ENCODE measurements around the gene AGBL4. TPM values are rescaled to one million over a fixed set of nuclear protein-coding genes. Genes with fewer than 3 reads are reported as not detected.

AGBL4 gene
- total and polyA plus RNA-seq, 10 donors = 0.05 to 1.8 (median 0.32) TPM; not detected in 1

- Histone ChIP-seq H3K4me3 (no peak overlapping the region), H3K27me3 (replicated peaks in 1 of 7) (peaks cover 0 to 5% (median 0%) of the 10 kb centered on the region in 7 donors), H3K9me3 (peaks cover 0 to 2% (median 0%) of the 10 kb centered on the region in 8 donors), H3K4me1 (peaks cover 0 to 9% (median 4%) of the 10 kb centered on the region in 6 donors), H3K36me3 (no peaks in the 10 kb centered on the region), H3K27ac (peak overlapping the region in 7 of 8 donors; percentile 10 to 76 (median 65))
- 62 to 74% (median 68%) methylated on average over 7 of the region's 7 CpGs for WGBS, 5 donors
- DNase-seq = no peak
- intact Hi-C loops (cut with DNase I; ENCODE audit: low total_unique reads) = no loop called here
- TF ChIP-seq POLR2A (IDR thresholded peaks at IDR 0.05) (no peak), POLR2AphosphoS5 (IDR thresholded peaks at IDR 0.05) (peak in 1 of 3 donors; percentile 19)
Measured at GRCh38 chr1:48931506-48932192, 1092.1 kb downstream of the AGBL4 start.

- DNase-seq = no peak
- no peaks in the 10 kb centered on the region for H3K27me3 ChIP-seq (replicated peaks in 1 of 7)
- intact Hi-C loops (cut with DNase I; ENCODE audit: low total_unique reads) = no loop called here
- H3K36me3 ChIP-seq = no peaks in the 10 kb centered on the region
- peaks cover 0 to 9% (median 4%) of the 10 kb centered on the region in 6 donors for H3K4me1 ChIP-seq
- no peak overlapping the region for H3K4me3 ChIP-seq
- no peak for TF ChIP-seq POLR2AphosphoS5 (IDR thresholded peaks at IDR 0.05)
- no peak for TF ChIP-seq CTCF (IDR thresholded peaks at IDR 0.05 in 8 of 11, conservative IDR thresholded peaks at IDR 0.05 in 3 of 11)
- TF ChIP-seq POLR2A (IDR thresholded peaks at IDR 0.05) = no peak
- peaks cover 0 to 2% (median 0%) of the 10 kb centered on the region in 8 donors for H3K9me3 ChIP-seq
- WGBS, 5 donors = 70 to 80% (median 77%) methylated on average over 4 of the region's 4 CpGs
- peak overlapping the region in 7 of 8 donors; percentile 32 to 76 (median 65) for H3K27ac ChIP-seq
Measured at GRCh38 chr1:48930011-48930410, 1093.7 kb downstream of the AGBL4 start.

GRCh38 chr1:48924099-48924498 is 1099.7 kb downstream of the AGBL4 start:
- peaks cover 0 to 2% (median 0%) of the 10 kb centered on the region in 8 donors for H3K9me3 ChIP-seq
- H3K4me1 ChIP-seq = peaks cover 0 to 5% (median 0%) of the 10 kb centered on the region in 6 donors
- intact Hi-C loops (cut with DNase I; ENCODE audit: low total_unique reads) = no loop called here
- H3K4me3 ChIP-seq = no peak overlapping the region
- TF ChIP-seq POLR2AphosphoS5 (IDR thresholded peaks at IDR 0.05) = no peak
- TF ChIP-seq POLR2A (IDR thresholded peaks at IDR 0.05) = no peak
- TF ChIP-seq CTCF (IDR thresholded peaks at IDR 0.05 in 8 of 11, conservative IDR thresholded peaks at IDR 0.05 in 3 of 11) = no peak
- DNase-seq = no peak
- H3K27me3 ChIP-seq (replicated peaks in 1 of 7) = no peaks in the 10 kb centered on the region
- no peaks in the 10 kb centered on the region for H3K36me3 ChIP-seq
- no peak overlapping the region for H3K27ac ChIP-seq

GRCh38 chr1:48923116-48923515 is 1100.6 kb downstream of the AGBL4 start:
- Histone ChIP-seq H3K4me1 (no peaks in the 10 kb centered on the region), H3K4me3 (no peak overlapping the region), H3K27ac (no peak overlapping the region), H3K27me3 (replicated peaks in 1 of 7) (no peaks in the 10 kb centered on the region), H3K9me3 (peaks cover 0 to 2% (median 0%) of the 10 kb centered on the region in 8 donors), H3K36me3 (no peaks in the 10 kb centered on the region)
- 88 to 95% (median 90%) methylated on average over 1 of the region's 1 CpG for WGBS, 5 donors
- intact Hi-C loops (cut with DNase I; ENCODE audit: low total_unique reads) = no loop called here
- DNase-seq = no peak
- no peak for TF ChIP-seq POLR2A (IDR thresholded peaks at IDR 0.05)
- TF ChIP-seq CTCF (IDR thresholded peaks at IDR 0.05 in 8 of 11, conservative IDR thresholded peaks at IDR 0.05 in 3 of 11) = no peak
- TF ChIP-seq POLR2AphosphoS5 (IDR thresholded peaks at IDR 0.05) = no peak
